SU-DHL-6 (cell line): ENCODE results near the gene ARHGEF17.

Source experiments
- EZH2phosphoT487 ChIP-seq: fragments of 200-600 bp; sonication (generic), shearing (Covaris generic); conservative IDR thresholded peaks from 2 replicates; pipeline ENCODE4 v1.6.1; 2018; ENCODE audit warnings: mild to moderate bottlenecking, antibody characterized with exemption, low read length, moderate library complexity, mixed read lengths
- TF ChIP-seq, protein P1 (sequence below): fragments of 200-600 bp; sonication (generic); IDR thresholded peaks from one replicate; pipeline ENCODE4 v1.5.1; 2017; ENCODE audit warnings: antibody characterized with exemption, mild to moderate bottlenecking, low read length, moderate library complexity; ENCODE audit not compliant: insufficient read depth, poor library complexity, severe bottlenecking

DNA sequence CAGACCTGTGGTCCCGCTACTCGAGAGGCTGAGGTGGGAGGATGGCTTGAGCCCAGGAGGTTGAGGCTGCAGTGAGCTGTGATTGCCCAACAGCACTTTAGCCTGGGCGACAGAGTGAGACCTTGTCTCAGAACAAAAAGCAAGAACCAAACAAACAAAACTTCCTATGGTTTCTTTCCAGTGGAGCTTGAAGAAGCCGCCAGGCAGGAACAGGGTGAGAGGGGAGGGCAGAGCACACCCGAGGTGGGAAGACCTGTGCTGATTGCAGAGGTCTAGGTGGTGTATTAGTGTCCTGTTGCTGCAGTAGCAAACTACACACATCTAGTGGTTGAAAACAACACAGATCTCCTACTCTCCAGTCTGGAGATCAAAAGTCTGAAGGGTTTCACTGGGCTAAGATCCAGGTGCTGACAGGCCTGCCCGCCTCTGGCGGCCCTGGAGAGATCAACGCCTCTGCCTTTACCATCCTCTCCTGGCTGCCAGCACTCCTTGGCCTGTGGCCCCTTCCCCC lies 10.5 kb downstream of the ARHGEF17 start:
- TF ChIP-seq, protein P1, sequence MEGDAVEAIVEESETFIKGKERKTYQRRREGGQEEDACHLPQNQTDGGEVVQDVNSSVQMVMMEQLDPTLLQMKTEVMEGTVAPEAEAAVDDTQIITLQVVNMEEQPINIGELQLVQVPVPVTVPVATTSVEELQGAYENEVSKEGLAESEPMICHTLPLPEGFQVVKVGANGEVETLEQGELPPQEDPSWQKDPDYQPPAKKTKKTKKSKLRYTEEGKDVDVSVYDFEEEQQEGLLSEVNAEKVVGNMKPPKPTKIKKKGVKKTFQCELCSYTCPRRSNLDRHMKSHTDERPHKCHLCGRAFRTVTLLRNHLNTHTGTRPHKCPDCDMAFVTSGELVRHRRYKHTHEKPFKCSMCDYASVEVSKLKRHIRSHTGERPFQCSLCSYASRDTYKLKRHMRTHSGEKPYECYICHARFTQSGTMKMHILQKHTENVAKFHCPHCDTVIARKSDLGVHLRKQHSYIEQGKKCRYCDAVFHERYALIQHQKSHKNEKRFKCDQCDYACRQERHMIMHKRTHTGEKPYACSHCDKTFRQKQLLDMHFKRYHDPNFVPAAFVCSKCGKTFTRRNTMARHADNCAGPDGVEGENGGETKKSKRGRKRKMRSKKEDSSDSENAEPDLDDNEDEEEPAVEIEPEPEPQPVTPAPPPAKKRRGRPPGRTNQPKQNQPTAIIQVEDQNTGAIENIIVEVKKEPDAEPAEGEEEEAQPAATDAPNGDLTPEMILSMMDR: no peak
- no peak for TF ChIP-seq EZH2phosphoT487
